UCSD-AML1 (cell line): ENCODE data around the gene YARS2.
"Not testable (repeated sequence)": the region's sequence is repeated elsewhere in the genome, so short reads cannot be mapped to it uniquely, and the experiment has no call there.

Experiments
- DNase-seq: peaks from one replicate; lab custom pipeline; 2025; ENCODE audit not compliant: unreplicated experiment; lab: John Stamatoyannopoulos, UW

Gene YARS2

DNA sequence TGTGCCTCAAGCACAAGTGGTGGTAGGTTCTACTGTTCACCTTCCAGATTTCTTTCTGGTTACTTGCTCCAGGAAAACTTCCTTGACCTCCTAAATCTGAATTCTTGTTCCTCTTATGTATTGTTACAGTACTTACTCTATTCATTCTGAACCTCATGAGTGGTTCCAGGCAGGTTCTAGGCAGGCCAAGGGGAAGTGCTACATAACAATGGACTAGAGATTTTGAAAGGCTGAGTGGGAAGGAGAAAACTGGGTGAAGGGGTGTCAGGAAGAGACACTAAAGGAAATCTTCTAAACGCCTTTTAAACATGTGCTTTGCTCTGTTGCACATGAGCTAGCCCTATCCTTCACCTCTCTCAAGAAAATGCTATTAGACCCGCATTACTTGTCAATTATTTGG lies 1.6 kb downstream of the YARS2 start:
- DNase-seq = no peak

DNA sequence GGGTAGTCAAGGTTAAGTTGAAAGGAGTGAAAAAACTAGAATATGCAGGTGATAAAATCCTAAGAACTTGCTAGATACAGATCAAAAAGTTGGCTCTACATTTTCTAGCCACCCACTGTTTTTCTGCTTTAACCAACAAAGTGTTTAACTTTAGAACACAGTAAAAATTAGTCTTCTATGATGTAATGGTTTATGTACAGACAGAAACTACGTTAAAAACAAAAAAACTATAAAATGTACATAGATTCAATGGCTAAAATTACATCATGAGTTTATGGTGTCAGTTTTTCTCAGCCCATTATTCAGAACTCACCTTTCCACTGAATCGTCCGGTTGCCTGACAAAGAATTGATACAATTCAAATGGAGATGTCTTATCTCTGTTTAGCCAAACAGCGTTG lies 2.1 kb downstream of the YARS2 start:
- no peak for DNase-seq

DNA sequence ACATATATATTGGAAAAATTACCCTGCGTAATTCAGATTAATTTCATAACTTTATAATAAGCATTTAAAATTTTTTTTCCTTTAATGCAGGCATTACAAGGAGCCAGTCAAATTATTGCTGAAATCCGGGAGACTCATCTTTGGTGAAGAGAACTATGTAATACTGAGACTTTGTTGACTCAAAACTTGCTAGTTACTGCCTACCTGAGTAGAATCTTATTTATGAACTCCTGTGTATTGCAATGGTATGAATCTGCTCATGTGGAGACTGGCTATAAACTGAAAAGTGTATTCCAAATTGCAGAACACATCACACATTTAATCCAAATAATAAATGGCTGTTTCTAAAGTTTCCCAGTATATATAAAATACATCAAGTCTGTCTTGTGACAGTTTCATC lies 12.4 kb downstream of the YARS2 start:
- DNase-seq = no peak

DNA sequence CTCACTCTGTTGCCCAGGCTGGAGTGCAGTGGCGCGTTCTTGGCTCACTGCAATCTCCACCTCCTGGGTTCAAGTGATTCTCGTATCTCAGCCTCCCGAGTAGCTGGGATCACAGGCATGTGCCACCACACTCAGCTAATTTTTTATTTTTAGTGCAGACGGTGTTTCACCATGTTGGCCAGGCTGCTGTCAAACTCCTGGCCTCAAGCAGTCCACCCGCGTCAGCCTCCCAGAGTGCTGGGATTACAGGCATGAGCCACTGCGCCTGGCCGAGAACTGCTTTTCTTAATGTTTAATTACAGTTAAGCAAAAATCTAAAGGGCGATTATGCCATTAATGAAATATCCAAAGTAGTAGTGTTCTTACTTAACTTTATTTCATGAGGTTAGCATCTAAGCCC lies 13.6 kb downstream of the YARS2 start:
- no peak for DNase-seq

DNA sequence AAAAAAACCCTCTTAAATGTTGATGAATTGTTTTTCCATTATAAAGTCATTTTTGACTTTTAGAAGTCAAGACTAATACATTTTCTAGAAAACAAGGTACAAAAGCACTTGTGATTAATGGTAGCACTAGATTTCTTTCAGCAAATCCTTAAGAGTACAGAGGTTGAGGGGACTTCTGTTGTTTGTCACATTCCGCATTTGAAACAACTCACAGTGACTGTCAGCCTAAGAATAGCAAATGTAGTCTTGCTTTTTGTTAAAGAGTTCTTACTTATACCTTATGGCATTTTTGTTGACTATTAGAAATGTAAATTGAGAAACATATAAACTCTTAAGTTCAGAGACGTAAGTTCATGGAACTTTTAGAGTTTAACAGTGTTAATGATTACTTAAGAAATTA lies 16.4 kb downstream of the YARS2 start:
- DNase-seq = no peak

DNA sequence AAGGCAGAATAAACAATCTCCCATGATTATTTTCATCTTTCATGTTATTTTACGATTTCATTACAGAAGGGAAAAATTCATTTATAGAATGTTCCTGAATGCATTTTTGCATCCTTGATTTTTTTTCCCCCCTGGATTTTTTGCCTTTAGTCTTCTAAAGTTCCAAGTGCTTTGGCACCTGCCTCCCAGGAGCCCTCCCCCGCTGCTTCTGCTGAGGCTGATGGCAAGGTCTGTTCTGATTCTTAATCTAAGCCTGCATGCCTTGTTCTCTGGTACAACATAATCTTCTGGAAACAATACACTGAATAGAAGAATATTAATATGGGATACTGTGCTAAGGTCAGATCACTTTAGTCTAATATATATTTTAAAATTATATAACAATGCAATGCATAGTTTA lies 18.0 kb downstream of the YARS2 start:
- no peak for DNase-seq

DNA sequence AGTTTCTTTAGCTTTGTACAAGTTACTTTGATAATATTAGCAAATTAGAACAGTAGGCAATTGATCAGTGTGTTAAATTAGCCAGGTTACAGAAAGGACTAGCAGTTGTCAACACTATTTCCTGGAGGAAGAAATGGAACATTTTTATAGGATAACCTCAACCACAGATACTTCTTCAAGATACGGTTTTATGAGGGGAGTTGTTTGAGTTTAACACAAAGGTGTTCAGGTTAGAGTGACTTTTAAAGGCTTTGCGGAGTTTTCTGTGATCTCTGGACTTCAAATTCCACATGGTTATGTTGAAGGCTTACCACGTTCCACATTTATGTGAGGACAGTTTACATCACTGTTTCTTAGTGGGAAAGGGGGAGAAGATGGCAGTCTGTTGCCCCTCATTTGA lies 19.3 kb downstream of the YARS2 start:
- DNase-seq = no peak

DNA sequence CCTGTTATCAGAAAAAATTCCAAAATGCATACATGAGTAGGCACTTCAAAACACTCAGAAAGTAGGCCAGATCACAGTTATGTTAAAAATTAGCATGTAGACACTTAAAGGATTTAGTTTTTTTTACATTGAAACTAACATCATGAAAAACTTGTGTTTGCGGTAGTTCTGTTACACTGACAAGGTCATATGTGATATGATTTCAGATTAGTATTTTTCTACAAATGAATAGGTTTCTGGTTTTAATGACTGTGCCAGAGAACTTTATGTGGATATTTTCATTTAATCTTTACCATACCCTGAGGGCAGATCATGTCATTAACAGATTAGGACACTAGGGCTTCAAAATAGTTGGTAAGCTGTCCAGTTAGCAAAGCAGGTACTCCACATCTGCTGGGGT lies 20.7 kb downstream of the YARS2 start:
- no peak for DNase-seq

DNA sequence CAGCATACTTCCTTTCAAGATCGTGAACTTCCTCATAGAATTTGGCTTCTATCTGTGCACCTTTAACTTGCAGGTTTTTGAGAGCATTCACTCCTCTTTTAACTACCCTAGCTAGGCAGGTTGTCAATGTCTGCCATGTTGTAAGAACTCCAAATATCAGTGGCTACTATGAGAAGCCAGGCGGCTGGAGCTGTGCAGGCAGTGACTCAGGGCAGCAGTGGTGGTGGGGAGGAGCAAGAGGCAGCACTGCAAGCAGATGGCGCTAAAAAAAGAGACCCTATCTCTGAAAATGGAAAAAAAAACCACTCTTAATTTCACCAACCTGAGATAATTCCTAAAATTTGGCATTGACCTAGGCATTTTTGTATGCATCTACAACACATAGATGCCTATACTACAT lies 28.5 kb downstream of the YARS2 start:
- no peak for DNase-seq

DNA sequence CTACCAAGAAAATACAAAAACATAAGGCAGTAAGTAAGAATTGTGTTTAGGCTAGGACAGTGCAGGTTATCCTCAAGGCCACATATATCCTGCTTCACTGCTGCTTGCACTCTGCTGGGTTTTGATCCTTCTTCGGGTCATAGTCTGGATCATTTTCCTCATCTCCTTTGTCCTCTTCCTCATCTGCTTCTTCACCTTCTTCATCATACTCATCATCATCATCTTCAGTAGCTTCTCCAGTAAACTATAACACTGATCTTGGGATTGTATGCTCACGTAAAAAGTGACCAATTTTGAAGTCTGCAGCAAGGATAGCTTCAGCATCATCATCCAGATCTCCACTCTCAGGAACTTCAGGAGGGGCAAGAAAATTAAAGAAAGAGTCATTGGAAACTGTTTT lies 29.4 kb downstream of the YARS2 start:
- no peak for DNase-seq

DNA sequence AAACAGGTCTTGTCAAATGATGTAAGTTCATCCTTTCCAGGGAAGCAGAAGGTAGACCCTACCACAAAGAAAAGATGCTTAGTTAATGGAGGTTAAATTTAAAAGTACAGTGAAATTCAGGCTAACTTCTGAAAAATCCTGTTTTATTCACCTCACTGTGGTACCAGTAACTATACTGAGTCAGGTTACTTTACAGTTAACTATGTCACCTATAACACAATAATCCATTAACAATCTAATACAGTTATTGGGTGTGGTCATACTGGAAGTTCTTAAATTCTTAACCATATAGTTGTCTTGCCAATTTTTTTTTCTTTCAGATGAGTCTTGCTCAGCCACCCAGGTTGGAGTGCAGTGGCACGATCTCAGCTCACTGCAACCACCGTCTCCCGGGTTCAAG lies 30.4 kb downstream of the YARS2 start:
- DNase-seq = not testable (repeated sequence)

DNA sequence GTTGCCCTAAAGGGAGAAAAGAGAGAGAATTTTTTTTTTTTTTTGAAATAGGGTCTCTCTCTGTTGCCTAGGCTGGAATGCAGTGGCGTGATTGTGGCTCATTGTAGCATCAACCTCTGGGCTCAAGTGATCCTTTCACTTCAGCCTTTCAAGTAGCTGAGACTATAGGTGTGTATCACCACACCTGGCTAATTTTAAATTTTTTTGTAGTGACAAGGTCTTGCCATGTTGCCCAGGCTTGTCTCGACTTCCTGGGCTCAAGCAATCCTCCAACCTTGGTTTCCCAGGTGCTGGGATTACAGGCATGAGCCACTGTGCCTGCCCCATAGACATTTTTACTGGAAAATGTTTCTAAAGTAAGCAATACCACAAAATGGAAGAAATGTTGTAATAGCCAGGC lies 36.8 kb downstream of the YARS2 start:
- no peak for DNase-seq

DNA sequence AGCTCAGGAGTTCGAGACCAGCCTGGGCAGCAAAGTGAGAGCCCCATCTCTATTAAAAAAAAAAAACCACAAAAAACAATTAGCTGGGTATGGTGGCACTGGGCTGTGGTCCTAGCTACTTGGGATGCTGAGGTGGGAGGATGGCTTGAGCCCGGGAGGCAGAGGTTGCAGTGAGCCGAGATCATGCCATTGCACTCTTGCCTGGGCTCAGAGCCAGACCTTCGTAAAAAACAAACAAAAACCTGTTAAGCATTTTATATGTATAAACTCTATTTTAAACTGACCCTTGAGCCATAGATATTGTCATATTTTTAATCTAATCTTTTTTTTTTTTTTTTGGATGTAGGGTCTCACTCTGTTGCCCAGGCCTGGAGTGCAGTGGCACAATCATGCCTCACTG lies 40.9 kb downstream of the YARS2 start:
- DNase-seq = no peak

DNA sequence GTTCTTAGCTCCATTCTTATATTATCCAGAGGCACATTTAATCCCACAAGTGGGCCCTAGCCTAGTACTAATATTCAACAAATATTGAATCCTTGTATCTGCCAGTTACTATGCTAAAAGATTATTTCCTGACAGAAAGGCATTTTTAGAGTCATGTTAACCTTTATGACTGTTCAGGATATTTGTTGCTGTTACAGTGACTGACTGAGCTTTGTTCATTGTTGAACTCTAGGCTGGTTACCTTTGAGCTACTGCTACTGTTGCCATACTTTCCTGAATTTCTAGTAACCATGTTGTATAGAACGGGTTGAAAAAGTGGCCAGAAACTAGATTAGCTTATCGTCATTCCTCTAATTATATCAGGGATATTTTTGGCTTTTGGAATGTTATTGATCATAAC lies 46.8 kb downstream of the YARS2 start:
- DNase-seq = no peak

DNA sequence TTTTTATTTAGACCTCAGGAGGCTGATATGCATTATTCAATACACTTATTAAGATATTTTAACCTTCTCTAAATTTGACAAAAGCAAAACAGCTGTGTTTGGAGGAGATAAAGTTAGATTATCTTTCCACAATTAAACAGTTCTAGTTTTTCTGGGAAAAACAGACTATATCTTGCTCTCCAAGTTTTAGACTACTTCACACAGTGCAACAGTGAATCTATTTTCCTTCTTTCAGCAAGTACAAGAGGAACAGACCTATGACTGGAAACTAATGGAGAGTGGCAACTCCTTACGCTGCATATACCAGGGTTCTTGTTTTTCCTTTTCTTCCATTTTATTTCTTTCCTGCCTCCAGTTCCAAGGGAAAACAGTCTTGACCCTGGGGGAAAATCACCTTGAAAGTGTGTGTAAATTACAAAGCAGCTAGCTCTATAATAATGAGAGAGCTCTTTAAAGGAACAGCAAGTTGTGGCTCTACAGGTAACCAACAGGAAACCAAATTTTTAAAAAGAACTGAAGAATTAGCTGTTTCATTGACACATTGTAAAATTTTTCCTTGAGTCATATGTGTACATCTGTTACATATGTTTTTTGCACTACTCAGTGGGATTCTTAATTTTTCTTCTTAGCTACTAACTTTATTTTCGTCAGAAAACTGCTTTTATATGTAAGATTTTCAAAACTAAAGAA lies 49.2 kb downstream of the YARS2 start:
- DNase-seq = no peak

DNA sequence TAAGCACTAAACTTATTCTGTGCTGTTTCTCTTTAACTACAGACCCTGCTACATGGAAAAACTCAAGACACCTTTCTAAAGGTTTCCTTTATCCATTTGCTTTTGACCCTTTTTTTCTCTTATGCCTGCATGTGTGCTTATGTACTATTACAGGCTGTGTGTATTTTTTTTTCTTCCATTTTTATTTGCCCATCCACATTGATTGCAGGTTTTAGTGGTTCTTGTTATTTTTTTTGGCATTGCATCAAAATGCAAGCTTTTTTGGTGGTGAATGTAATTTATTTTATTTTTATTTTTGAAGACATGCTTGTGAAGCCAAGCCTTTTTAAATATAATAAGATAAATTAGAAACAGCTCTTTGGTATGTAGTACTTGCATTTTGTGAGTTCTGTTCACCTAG lies 49.9 kb downstream of the YARS2 start:
- no peak for DNase-seq

DNA sequence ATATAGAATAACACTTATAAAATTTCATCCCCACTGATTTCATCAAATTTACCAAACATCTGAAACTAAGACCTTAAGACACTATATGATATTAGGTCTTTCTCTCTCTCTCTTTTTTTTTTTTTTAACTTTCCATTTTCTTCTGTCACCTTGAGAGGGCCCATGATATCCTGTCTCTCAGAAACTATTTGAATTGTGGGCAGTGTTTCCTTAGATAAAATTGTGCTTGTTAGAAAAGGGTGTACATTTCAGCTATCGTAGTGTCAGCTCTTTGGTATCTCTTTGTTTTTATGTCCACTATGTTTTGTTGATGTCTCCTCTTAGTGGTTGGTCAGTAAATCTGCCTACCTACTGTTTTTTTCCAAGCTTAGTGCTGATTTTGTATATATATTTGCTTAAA lies 52.8 kb downstream of the YARS2 start:
- no peak for DNase-seq

DNA sequence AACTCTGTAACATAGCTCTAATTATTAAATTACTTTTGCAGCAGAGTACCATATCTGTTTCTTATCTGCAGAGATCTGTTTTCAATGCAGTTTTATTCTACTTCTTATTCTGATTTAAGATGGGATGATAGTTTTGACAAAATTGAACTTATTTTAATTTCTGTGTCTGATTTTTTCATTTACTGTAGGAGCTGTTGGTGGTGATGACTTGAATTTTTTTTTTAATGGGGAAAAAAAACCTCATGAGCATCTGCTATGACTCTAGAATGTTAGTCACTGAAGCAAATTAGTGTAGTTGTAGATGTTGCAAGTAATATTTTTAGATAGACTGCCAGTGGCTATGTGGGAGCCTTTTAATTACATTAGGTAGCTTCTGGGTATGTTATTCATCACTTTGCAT lies 53.2 kb downstream of the YARS2 start:
- DNase-seq = no peak

DNA sequence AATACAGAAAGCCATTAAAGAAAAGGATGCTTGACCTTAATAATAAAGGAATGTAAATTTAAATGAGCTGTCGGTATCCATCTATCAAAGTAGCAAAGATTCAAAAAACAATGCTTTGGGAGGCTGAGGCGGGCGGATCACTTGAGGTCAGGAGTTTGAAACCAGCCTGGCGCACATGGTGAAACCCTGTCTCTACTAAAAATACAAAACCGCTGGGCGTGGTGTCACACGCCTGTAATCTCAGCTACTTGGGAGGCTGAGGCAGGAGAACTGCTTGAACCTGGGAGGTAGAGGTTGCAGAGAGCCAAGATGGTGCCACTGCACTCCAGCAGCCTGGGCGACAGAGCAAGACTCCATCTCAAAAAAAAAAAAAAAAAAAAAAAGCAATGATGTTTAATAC lies 56.3 kb downstream of the YARS2 start:
- DNase-seq = not testable (repeated sequence)

DNA sequence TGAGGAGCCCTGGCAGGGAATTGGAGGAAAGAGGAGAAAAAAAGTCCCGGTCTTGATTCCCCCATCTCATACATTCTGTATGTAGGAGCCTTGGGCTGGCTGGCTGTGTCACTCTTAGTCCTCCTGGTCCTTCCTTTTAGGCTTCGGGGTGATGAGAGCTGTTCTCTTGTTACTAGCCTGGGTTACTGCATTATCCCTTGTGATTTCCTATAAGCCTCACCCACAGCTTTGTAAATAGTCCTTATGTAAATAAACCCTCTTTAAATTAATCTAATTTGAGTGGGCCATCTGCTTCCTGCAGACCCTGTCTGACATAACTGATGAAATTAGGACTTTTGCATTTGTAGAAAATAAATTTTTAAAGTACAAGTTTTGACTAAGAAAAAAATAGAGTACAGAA lies 57.4 kb downstream of the YARS2 start:
- peak; percentile 10 for DNase-seq

DNA sequence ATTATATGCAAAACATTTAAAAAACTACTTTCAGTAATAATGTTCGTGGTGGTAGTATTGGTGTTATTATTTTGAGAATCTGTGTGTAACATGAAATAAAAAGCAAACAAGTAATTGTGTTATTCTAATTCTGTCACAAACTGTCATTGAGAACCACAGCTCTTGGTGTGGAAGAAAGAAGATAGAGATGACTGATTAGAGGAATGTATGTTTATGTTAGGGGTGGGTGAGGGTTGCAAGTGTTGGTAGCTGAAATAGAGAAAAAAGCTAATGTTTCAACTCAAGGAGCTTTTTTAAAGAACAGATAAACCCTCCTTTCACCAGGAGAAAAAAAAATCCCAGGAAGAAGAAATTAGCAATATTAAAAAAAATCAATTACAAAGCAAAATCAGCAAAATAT lies 58.3 kb downstream of the YARS2 start:
- DNase-seq = no peak
